Measurements from ENCODE around the gene SMIM21. TPM values are rescaled to one million over a fixed set of nuclear protein-coding genes. Genes with fewer than 3 reads are reported as not detected.

Gene SMIM21
- total RNA-seq: not detected

DNA sequence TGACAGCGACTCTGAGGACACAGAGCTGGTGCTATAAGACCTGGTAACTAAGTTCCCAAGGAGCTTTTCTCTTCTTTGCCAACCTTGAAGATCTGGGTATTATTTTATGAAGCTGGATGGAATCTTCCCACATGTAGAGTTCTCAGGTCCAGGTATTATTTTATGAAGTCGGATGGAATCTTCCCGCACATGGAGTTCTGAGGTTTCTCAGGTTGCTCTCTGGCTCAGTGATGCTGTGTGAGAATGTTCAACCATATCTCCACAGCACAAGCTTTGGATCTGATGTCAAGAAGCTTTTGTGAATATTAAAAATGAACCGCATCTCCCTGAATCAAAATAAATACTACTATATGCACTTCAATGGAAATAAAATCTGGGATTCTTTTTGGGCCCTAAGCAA lies at the start of gene SMIM21:
Gene SMIM21, minus strand, starts transcription at position 101 of the 400 bp plus-strand sequence. CDS start 140 bp downstream, outside the sequence.

Other genes with a start within 250 kb of the SMIM21 start
- 15.0 TPM for gene PTGR3, start 218.6 kb downstream of the SMIM21 start, total RNA-seq
- 7.2 TPM for gene TSHZ1, start 216.9 kb downstream of the SMIM21 start, total RNA-seq